Endothelial cell of umbilical vein (primary cell): ENCODE measurements around the gene DUSP11. TPM values are rescaled to one million over a fixed set of nuclear protein-coding genes. Genes with fewer than 3 reads are reported as not detected.

Experiments used
- BruUV-seq: library from RNA; stranded (reverse); fragments of 400-500 nt; replicated peaks from 2 replicates; lab custom pipeline; 2021; lab: Mats Ljungman, UMichigan
- CTCF ChIA-PET: fragments of 300-600, 350-600 bp; sonication (Branson Sonifier 250); formaldehyde crosslinking; loops from one replicate; lab custom pipeline; 2021; ENCODE audit warnings: antibody characterized with exemption, inconsistent platforms; lab: Charles Lee
- POLR2A ChIA-PET: fragments of 300-600, 350-600 bp; sonication (Branson Sonifier 250); formaldehyde crosslinking; loops from one replicate; lab custom pipeline; 2021; ENCODE audit warnings: antibody characterized with exemption, inconsistent platforms; lab: Charles Lee
- DNase-seq: peaks from one replicate; pipeline ENCODE4 v3.0.0-alpha.2; 2011; ENCODE audit warnings: low read depth, low spot score
- FAIRE-seq: peaks from 2 replicates; lab custom pipeline; 2011; peaks lifted over from hg19 to GRCh38; lab: Jason Lieb, UNC
- H2AFZ ChIP-seq: 2 replicates; pipeline ENCODE4 v1.6.0; 2012; ENCODE audit warnings: low read depth, low read length, control low read depth, inconsistent platforms
- H3K27ac ChIP-seq: 2 replicates; pipeline ENCODE4 v1.5.1; 2011; ENCODE audit warnings: low read depth, mild to moderate bottlenecking, control low read depth, low read length, moderate library complexity; ENCODE audit not compliant: insufficient read depth
- H3K27me3 ChIP-seq, 2 experiments: 2 replicates each; pipeline versions ENCODE4 v1.6.0 to v1.6.1; 2011; ENCODE audit warnings: low read length in 2 of 2, mixed read lengths in 1 of 2; ENCODE audit not compliant: control insufficient read depth in 2 of 2, insufficient read depth in 2 of 2
- H3K36me3 ChIP-seq, 2 experiments: 2 replicates in 1 of 2; 3 replicates in 1 of 2; pipeline ENCODE4 v1.5.1; 2011; ENCODE audit warnings: low read length in 2 of 2, mild to moderate bottlenecking in 1 of 2, moderate library complexity in 1 of 2; ENCODE audit not compliant: control insufficient read depth in 2 of 2, insufficient read depth in 2 of 2; ENCODE audit errors: extremely low read depth in 1 of 2
- H3K4me1 ChIP-seq: 3 replicates; pipeline ENCODE4 v1.5.1; 2011; ENCODE audit warnings: mild to moderate bottlenecking, low read length; ENCODE audit not compliant: control insufficient read depth, insufficient read depth; ENCODE audit errors: extremely low read depth
- H3K4me2 ChIP-seq: 2 replicates; pipeline ENCODE4 v1.6.1; 2011; ENCODE audit warnings: low read length, control low read depth, mixed read lengths; ENCODE audit not compliant: insufficient read depth
- H3K4me3 ChIP-seq, 3 experiments: fragments of 200-600 bp in 1 of 3; sonication (generic), shearing (Covaris generic) in 1 of 3; replicated peaks in 1 of 3; 2 replicates each; pipeline ENCODE4 v1.5.1; 2011 to 2016; ENCODE audit warnings: control low read depth in 3 of 3, low read length in 3 of 3, mild to moderate bottlenecking in 2 of 3, inconsistent platforms in 1 of 3, low read depth in 1 of 3, moderate library complexity in 1 of 3; ENCODE audit not compliant: insufficient read depth in 1 of 3
- H3K79me2 ChIP-seq: 2 replicates; pipeline ENCODE4 v1.6.0; 2012; ENCODE audit warnings: low read length, inconsistent platforms; ENCODE audit not compliant: control insufficient read depth, insufficient read depth
- H3K9ac ChIP-seq: replicated peaks from 2 replicates; pipeline ENCODE3; 2011; ENCODE audit warnings: low read length, control low read depth; ENCODE audit not compliant: insufficient read depth; ENCODE audit errors: extremely low read depth
- H3K9me1 ChIP-seq: replicated peaks from 3 replicates; pipeline ENCODE4 v1.6.0; 2011; ENCODE audit warnings: mild to moderate bottlenecking, low read length; ENCODE audit not compliant: control insufficient read depth, insufficient read depth; ENCODE audit errors: extremely low read depth
- H3K9me3 ChIP-seq: replicated peaks from 2 replicates; pipeline ENCODE4 v1.5.1; 2012; ENCODE audit warnings: low read length, inconsistent platforms; ENCODE audit not compliant: control insufficient read depth, insufficient read depth
- H4K20me1 ChIP-seq: replicated peaks from 2 replicates; pipeline ENCODE3; 2011; ENCODE audit warnings: mild to moderate bottlenecking, low read length; ENCODE audit not compliant: control insufficient read depth, insufficient read depth; ENCODE audit errors: extremely low read depth
- CTCF ChIP-seq, 2 donors: IDR thresholded peaks; 1 replicate in 1 of 2; 2 replicates in 1 of 2; pipeline ENCODE4 v1.5.1; 2011; ENCODE audit warnings: low read length in 2 of 2, mild to moderate bottlenecking in 2 of 2, moderate library complexity in 2 of 2, control low read depth in 1 of 2, inconsistent platforms in 1 of 2, low read depth in 1 of 2; ENCODE audit not compliant: insufficient read depth in 1 of 2; ENCODE audit errors: extremely low read depth in 1 of 2
- EZH2 ChIP-seq: IDR thresholded peaks from 2 replicates; pipeline ENCODE4 v1.6.1; 2012; ENCODE audit warnings: borderline replicate concordance, low read depth, mild to moderate bottlenecking, moderate library complexity, low read length, inconsistent platforms; ENCODE audit not compliant: severe bottlenecking
- FOS ChIP-seq: IDR thresholded peaks from 2 replicates; pipeline ENCODE4 v1.6.1; 2011; ENCODE audit warnings: mild to moderate bottlenecking, low read length, moderate library complexity, borderline replicate concordance; ENCODE audit not compliant: insufficient read depth
- GATA2 ChIP-seq: IDR thresholded peaks from 2 replicates; pipeline ENCODE4 v1.7.0; 2011; ENCODE audit warnings: low read depth, mild to moderate bottlenecking, moderate library complexity, mixed read lengths, low read length; ENCODE audit not compliant: insufficient read length, insufficient read depth
- JUN ChIP-seq: IDR thresholded peaks from 2 replicates; pipeline ENCODE4 v1.6.1; 2011; ENCODE audit warnings: borderline replicate concordance, low read depth; ENCODE audit not compliant: insufficient read length, insufficient read depth
- MYC ChIP-seq: IDR thresholded peaks from one replicate; pipeline ENCODE4 v1.6.1; 2011; ENCODE audit warnings: mild to moderate bottlenecking, low read depth, low read length
- POLR2A ChIP-seq: IDR thresholded peaks from 2 replicates; pipeline ENCODE4 v1.6.1; 2012; ENCODE audit warnings: low read depth, mild to moderate bottlenecking, control low read depth, low read length
- POLR2AphosphoS5 ChIP-seq: IDR thresholded peaks from 2 replicates; pipeline ENCODE4 v1.6.1; 2012; ENCODE audit warnings: low read depth, mild to moderate bottlenecking, control low read depth, low read length, moderate library complexity; ENCODE audit not compliant: insufficient read depth
- dilution Hi-C: fragments of 300-500 bp; cut with MboI; formaldehyde crosslinking; loops from one replicate; pipeline ENCODE4 v1.15.0; 2019; ENCODE audit warnings: low sequenced_read_pairs; ENCODE audit not compliant: extremely low pct_ligation_motif_present
- intact Hi-C: fragments of 100-400 bp; cut with micrococcal nuclease; formaldehyde crosslinking; loops from one replicate; pipeline ENCODE4 v1.10.0; 2022
- polyA plus RNA-seq, 4 experiments: library from polyadenylated mRNA; depleted of rRNA in 3 of 4; stranded (reverse) in 3 of 4; unstranded in 1 of 4; fragments of >200 nt; gene quantifications; 2 replicates each; pipeline versions ENCODE4 v1.2.1 to v1.2.3, GENCODE V29; 2011 to 2012; ENCODE audit warnings: missing spikeins in 1 of 4
- total RNA-seq: library from RNA; stranded (reverse); gene quantifications from 2 replicates; pipeline ENCODE4 v1.2.3, GENCODE V29; 2021
- TF ChIP-seq, protein P1 (sequence below): IDR thresholded peaks from 2 replicates; pipeline ENCODE4 v1.6.1; 2011; ENCODE audit not compliant: insufficient read depth, insufficient read length

Gene DUSP11
- total and polyA plus RNA-seq, 2 donors (not counting 3 experiments of a cell fraction or from before 2014, with no cell fraction given), result 18.6 to 27.0 TPM

GRCh38 chr2:73718851-73719621 is 60.9 kb downstream of the DUSP11 start:
- H3K79me2 ChIP-seq, result no peaks in the 10 kb centered on the region
- no peaks in the 10 kb centered on the region for H3K4me1 ChIP-seq
- no peak for FAIRE-seq
- dilution Hi-C loops, result no loop called here
- no peaks in the 10 kb centered on the region for H4K20me1 ChIP-seq
- no peaks in the 10 kb centered on the region for H3K36me3 ChIP-seq
- DNase-seq, result no peak
- intact Hi-C loops, result no loop called here
- peaks cover 0 to 10% of the 10 kb centered on the region in 2 experiments for H3K27me3 ChIP-seq
- BruUV-seq, result no TSS peak
- no peaks in the 10 kb centered on the region for H3K9me1 ChIP-seq
- H3K4me3 ChIP-seq, result no peak overlapping the region
- H3K27ac ChIP-seq, result no peak overlapping the region
- no peak for TF ChIP-seq EZH2
- TF ChIP-seq MYC, result no peak
- no peak for TF ChIP-seq GATA2
- TF ChIP-seq CTCF (IDR thresholded peaks at IDR 0.05; ENCODE audit: extremely low read depth in 1 of 2, insufficient read depth in 1 of 2, low read depth in 1 of 2, low read length in 2 of 2), result no peak
- no peak for TF ChIP-seq POLR2A
- TF ChIP-seq POLR2AphosphoS5, result no peak
- TF ChIP-seq JUN, result no peak
- TF ChIP-seq, protein P1, sequence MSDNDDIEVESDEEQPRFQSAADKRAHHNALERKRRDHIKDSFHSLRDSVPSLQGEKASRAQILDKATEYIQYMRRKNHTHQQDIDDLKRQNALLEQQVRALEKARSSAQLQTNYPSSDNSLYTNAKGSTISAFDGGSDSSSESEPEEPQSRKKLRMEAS, result no peak
- TF ChIP-seq FOS, result no peak
- H3K9ac ChIP-seq, result no peak overlapping the region
- H3K4me2 ChIP-seq, result no peak overlapping the region
- H2AFZ ChIP-seq, result no peak overlapping the region
- ChIA-PET POLR2A (no interaction called here), CTCF (no interaction called here)
- no peaks in the 10 kb centered on the region for H3K9me3 ChIP-seq
